GM19023 (cell line): ENCODE measurements around the gene AFF4.
"Not testable (repeated sequence)": the region's sequence is repeated elsewhere in the genome, so short reads cannot be mapped to it uniquely, and the experiment has no call there.

Experiments
- ATAC-seq: cut with Tn5 transposase; IDR thresholded peaks from one replicate; pipeline ENCODE4 v1.9.1; 2021; ENCODE audit warnings: mild to moderate bottlenecking, moderate library complexity; ENCODE audit not compliant: unreplicated experiment

Gene AFF4

GRCh38 chr5:132961123-132961815 is 2.2 kb downstream of the AFF4 start:
- not testable (repeated sequence) for ATAC-seq

- ATAC-seq = not testable (repeated sequence)
These were observed 7.2 kb downstream of the AFF4 start for GRCh38 chr5:132956166-132956799.

DNA sequence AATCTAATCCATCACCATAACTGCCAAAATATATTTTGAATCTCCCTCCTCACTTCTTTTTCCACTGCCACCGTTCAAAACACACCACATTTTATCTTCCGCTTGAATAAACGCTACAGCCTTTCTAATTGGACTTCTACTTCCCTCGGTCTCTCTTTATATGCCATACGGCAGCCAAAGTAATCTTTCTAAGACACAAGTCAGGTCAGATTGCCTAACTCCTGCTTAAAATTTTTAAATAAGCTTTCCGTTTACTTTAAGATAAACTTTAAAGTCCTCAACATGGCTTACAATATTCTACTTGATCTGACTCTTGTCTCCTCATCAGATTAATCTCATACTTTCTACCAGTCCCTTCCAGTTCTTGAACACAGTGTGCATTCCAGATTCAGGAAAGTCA is 9.7 kb downstream of the AFF4 start:
- no peak for ATAC-seq

GRCh38 chr5:132952829-132953228 is 10.6 kb downstream of the AFF4 start:
- no peak for ATAC-seq

- no peak for ATAC-seq
These were observed 11.5 kb downstream of the AFF4 start for GRCh38 chr5:132951897-132952296.

DNA sequence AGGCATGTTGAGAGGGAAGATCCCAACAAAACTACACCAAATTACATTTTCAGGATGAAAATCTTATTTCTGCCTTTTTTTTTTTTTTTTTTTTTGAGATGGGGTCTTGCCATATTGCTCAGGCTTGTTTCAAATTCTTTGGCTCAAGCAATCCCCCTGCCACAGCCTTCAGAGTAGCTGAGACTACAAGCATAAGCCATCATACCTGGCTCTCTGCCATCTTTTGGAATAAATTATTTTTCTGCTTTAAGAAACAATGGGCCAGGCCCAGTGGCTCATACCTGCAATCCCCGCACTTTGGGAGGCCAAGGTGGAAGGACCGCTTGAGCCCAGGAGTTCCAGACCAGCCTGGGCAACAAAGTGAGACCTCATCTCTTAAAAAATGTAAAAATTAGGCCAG is 14.3 kb downstream of the AFF4 start:
- ATAC-seq = no peak

GRCh38 chr5:132947671-132948070 is 15.8 kb downstream of the AFF4 start:
- no peak for ATAC-seq

GRCh38 chr5:132945315-132945714 is 18.1 kb downstream of the AFF4 start:
- not testable (repeated sequence) for ATAC-seq

DNA sequence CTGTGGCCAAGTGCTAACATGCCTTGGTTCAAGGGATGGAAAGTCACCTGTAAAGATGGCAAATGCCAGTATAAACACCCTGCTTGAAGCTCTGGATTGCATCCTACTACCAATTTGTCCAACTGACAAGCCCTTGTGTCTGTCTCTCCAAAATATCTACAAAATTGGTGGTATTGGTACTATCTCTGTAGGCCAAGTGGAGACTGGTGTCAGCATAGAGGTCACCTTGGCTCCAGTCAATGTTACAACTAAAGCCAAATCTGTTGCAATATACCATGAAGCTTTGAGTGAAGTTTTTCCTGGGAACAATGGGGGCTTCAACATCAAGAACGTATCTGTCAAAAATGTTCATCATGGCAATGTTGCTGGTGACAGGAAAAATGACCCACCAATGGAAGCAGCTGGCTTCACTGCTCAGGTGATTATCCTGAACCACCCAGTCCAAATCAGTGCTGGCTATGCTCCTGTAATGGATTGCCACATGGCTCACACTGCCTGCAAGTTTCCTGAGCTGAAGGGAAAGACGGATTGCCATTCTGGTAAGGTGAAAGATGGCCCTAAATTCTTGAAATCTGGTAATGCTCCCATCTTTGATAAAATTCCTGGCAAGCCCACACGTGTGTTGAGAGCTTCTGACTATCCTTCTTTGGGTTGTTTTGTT is 19.9 kb downstream of the AFF4 start:
- ATAC-seq = no peak

DNA sequence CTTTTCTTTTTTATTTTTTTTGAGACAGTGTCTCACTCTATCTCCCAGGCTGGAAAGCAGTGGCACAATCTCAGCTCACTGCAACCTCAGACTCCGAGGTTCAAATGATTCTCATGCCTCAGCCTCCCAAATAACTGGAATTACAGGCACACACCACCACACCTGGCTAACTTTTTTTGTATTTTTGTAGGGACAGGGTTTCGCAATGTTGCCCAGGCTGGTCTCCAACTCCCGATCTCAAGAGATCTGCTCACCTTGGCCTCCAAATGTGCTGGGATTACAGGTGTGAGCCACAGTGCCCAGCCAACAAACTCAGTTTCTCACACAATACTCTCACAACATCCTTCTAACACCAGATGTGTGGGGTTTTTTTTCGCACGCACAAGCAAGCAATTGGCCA is 22.1 kb downstream of the AFF4 start:
- ATAC-seq = no peak

- ATAC-seq = no peak
These were observed 35.4 kb downstream of the AFF4 start for GRCh38 chr5:132928062-132928407.

DNA sequence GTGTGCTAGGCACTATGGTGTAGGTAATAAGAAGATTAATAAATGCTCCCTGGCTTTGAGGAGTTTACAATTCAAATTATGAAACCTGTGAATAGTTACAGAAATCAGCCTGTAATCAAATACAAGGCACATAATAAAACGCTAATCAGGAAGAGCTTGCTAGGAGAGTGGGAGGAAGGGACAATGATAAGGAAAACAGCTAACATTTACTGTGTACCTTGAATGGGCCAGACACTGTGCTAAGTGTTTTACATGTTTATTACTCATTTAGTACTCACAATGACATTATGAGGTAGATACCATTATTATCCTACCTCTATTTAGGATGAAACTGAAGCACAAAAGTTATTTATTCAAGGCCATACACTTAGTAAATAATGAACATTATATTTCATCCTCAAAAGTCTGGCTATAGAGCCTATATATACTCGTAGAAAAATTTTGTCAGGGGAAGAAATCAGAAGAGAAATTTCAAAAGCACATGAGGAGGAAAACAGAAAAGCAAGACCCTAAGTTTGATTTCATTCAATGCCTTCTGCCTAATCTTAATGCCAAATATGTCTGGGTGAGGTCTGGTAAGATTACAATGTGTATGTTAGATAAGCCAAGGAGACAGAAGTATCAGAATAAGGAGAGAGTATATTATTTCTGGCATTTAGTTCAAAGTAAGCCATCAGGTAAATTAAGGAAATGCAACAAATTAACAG is 35.9 kb downstream of the AFF4 start:
- no peak for ATAC-seq

DNA sequence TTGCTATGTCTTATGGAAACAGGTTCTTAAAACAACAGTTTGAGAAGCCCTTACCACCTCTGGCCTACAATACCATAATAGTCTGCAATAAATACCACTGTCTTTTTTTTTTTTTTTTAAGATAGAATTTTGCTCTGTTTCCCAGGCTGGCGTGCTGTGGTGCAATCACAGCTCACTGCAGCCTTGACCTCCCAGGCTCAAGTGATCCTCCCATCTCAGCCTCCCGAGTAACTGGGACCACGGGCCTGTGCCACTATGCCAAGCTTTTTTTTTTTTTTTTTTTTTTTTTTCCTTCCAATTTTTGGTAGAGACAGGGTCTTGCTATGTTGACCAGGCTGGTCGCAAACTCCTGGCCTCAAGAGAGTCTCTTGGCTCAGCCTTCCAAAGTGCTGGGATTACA is 37.0 kb downstream of the AFF4 start:
- no peak for ATAC-seq

DNA sequence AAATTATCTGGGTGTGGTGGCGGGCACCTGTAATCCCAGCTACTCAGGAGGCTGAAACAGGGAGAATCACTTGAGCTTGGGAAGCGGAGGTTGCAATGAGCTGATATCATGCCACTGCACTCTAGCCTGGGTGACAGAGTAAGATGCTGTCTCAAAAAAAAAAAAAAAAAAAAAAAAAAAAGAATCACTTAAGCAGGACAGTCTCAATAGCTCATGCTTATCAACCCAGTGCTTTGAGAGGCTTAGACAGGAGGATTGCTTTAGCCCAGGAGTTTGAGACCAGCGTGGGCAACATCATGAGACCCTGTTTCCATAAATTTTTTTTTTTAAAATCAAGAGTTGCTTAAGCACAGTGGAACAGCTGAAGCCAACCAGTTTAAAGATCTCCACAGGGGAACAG is 47.3 kb downstream of the AFF4 start:
- ATAC-seq = no peak

DNA sequence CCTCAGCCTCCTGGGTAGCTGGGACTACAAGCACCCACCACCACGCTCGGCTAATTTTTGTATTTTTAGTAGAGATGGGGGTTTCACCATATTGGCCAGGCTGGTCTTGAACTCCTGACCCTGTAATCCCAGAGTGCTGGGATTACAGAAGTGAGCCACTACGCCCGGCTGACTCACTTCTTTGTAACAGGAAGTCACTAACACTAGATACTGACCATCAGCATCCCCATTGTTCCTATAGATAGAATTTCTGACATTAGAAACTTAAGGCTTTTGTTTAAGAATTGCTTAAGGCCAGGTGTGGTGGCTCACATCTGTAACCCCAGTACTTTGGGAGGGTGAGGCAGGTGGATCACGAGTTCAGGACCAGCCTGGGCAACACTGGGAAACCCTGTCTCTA is 47.8 kb downstream of the AFF4 start:
- ATAC-seq = no peak

GRCh38 chr5:132909702-132910101 is 53.7 kb downstream of the AFF4 start:
- no peak for ATAC-seq

- no peak for ATAC-seq
These were observed 56.3 kb downstream of the AFF4 start for GRCh38 chr5:132907161-132907560.

DNA sequence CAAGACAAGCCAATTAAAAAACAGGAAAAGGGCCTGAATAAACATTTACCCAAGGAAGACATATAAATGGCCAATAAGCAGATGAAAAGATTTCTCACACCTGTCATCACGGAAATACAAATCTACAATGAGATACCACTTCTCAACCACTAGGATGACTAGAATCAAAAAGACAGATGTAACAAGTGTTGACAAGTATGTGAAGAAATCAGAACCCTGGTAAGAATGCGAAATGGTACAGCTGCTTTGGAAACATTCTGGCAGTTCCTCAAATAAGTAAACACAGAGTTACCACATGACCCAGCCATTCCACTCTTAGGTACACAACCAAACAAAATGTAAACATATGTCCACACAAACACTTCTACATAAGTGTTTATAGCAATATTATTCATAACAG is 57.5 kb downstream of the AFF4 start:
- ATAC-seq = no peak

GRCh38 chr5:132901730-132902129 is 61.7 kb downstream of the AFF4 start:
- ATAC-seq = no peak

GRCh38 chr5:132901036-132901435 is 62.4 kb downstream of the AFF4 start:
- no peak for ATAC-seq

DNA sequence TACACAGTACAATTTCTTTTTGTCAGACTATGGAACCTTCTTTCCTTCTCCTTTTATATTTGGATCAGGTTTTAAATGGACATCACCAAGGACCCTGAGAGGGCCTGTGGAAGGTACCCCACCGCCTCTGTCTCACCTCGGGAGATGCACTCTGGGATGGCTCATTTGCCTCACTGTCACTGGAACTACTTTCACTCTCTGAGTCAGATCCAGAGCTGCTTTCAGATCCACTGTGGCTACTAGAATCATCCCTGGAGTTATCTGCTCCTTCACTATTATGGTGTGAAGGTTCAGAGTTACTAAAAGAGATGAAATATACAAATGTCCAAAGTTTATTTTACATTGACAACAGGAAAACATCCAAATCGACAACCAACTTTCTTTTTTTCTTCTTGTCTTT is 65.3 kb downstream of the AFF4 start:
- no peak for ATAC-seq

DNA sequence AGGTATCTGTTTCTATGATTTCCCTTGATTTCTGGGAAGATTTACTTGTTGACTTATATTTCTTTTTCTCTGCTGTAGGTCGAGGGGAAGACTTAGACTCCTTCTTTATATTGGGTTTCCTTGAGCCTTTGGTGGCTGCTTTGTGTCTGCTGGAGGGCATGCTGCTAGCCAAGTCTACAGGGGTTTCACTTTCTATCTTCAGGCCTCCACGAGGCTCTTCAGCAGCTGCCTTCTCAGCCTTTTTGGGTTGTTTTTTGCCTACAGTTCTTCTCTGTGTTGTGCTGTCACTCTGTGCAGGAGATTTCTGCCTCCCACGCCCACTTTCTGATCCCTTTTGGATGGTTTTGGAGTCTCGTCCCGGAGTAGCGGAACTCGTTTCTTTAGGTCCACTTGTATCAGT is 66.7 kb downstream of the AFF4 start:
- no peak for ATAC-seq
